ENCODE measurements around the gene TM6SF1.
A peak's percentile ranks its signal among the peaks of the same experiment; 100 is the strongest.

TM6SF1 gene

GRCh38 chr15:83153288-83153687 is 45.8 kb downstream of the TM6SF1 start:
- DNase-seq (ENCODE audit: low read depth), result peak; percentile 40
- H3K4me3 ChIP-seq (ENCODE audit: control insufficient read depth, low read depth, low read length), result no peak overlapping the region

DNA sequence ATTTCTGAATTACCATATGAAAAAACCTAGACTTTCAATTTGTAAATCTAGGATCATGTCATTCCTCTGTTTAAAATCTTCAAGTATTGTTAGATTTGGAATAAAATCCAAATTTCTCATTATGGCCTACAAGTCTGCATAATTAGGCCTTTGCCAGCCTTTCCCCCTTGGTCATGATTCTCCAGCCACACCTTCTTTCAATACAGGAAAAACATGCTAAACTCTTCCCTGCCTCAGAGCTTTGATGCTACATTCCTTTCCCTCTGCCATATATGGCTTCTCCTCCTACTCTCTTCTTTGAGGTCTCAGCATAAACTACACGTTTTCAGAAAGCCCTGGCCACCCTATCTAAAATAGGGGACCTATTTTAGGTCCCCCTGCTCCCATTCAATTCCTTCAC is 48.5 kb downstream of the TM6SF1 start:
- no peak for TF ChIP-seq CTCF (conservative IDR thresholded peaks at IDR 0.05; ENCODE audit: control insufficient read depth, insufficient read depth, low read depth, low read length)
- no peak overlapping the region for H3K4me3 ChIP-seq (ENCODE audit: control insufficient read depth, low read depth, low read length)
- no peak for DNase-seq (ENCODE audit: low read depth)

More at GRCh38 chr15:83153288-83153687, 45.8 kb downstream of the TM6SF1 start:
- TF ChIP-seq CTCF (conservative IDR thresholded peaks at IDR 0.05; ENCODE audit: control insufficient read depth, insufficient read depth, low read depth, low read length), result no peak

DNA sequence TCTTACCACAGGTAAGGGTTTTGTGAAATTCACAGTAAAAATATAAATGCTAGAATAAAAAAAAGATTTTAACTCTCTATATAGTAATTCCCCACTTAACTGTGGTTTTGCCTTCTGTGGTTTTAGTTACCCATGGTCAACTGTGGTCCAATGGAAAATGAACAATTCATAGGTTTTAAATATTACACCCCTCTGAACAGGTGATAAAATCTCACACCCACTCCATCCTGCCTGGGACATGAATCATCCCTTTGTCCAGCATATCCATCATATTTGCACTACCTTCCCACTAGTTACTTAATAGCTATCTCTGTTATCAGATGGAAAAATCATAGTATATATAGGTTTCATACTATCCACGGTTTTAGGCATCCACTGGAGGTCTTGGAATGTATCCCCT is 50.9 kb downstream of the TM6SF1 start:
- no peak for DNase-seq (ENCODE audit: low read depth)
- no peak for TF ChIP-seq CTCF (conservative IDR thresholded peaks at IDR 0.05; ENCODE audit: control insufficient read depth, insufficient read depth, low read depth, low read length)

GRCh38 chr15:83160741-83161140 is 53.3 kb downstream of the TM6SF1 start:
- TF ChIP-seq CTCF (conservative IDR thresholded peaks at IDR 0.05; ENCODE audit: control insufficient read depth, insufficient read depth, low read depth, low read length), result no peak
- no peak for DNase-seq (ENCODE audit: low read depth)

More for the DNA sequence above, 50.9 kb downstream of the TM6SF1 start:
- no peak overlapping the region for H3K4me3 ChIP-seq (ENCODE audit: control insufficient read depth, low read depth, low read length)

DNA sequence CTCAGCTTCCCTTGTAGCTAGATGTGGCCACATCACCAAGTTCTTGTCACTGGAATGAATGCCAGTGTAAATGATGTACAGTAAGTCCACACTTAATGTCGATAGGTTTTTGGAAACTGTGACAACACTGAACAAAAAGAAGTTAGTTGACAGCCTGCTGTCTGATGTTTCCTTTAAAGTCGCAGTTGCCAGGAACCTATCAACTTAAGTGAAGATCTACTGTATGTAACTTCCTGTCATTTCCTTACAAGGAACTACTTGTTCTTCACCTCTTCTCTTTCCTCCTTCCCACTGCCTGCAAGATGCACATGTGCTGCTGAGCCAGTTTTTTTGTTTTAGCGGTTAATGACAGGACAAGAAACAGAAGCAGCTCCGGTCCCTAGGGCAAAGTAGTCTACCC is 55.6 kb downstream of the TM6SF1 start:
- DNase-seq (ENCODE audit: low read depth), result no peak
- no peak for TF ChIP-seq CTCF (conservative IDR thresholded peaks at IDR 0.05; ENCODE audit: control insufficient read depth, insufficient read depth, low read depth, low read length)
- H3K4me3 ChIP-seq (ENCODE audit: control insufficient read depth, low read depth, low read length), result no peak overlapping the region

More at GRCh38 chr15:83160741-83161140, 53.3 kb downstream of the TM6SF1 start:
- H3K4me3 ChIP-seq (ENCODE audit: control insufficient read depth, low read depth, low read length), result no peak overlapping the region

GRCh38 chr15:83164111-83164770 is 56.8 kb downstream of the TM6SF1 start:
- TF ChIP-seq CTCF (conservative IDR thresholded peaks at IDR 0.05; ENCODE audit: control insufficient read depth, insufficient read depth, low read depth, low read length), result no peak
- peak; percentile 63 for DNase-seq (ENCODE audit: low read depth)
- H3K4me3 ChIP-seq (ENCODE audit: control insufficient read depth, low read depth, low read length), result no peak overlapping the region

Measured in fibroblast of mammary gland (primary cell).